Inflammatory macrophage treated with lipopolysaccharide for 4 hours (primary cell): ENCODE data around the gene CIRBP.
"Not testable (repeated sequence)": the region's sequence is repeated elsewhere in the genome, so short reads cannot be mapped to it uniquely, and the experiment has no call there.

Experiments used
- DNase-seq: peaks from one replicate; pipeline ENCODE4 v3.0.0-alpha.2; 2020

CIRBP gene

DNA sequence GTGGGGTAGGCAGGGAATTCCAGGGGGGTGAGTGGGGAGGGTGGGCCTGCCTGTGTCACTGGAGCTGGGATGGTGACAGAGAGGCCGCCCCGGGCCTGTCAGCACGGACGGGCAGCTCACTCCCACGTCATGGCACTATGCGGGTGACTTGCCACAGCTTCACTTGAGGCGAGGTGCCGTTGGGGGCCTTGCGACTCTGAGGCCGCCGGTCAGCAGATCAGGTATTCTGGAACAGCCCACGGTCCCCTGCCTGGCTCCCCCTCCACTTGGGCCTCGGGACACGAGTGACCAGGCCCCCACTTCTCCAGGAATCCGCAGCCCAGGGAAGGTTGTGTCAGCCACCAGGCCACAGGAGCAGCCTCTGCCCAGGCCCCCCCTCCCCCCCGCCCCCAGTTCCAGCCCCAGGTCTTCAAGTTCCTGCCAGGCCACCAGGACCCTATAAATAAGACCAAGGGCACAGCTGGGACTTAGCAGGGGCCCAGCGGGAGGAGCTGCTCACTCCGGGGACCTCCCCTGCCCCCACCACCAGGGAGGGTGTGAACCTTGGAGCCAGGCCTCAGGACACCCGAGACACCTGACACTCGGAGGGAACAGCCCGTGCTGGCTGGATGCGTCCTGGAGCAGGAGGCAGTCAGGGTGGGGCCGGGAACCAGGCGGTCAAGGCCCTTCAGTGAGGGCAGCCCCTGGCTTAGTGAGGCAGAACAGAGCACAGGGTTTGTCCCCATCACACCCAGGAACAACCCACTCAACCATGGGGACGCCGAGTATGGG is 23.5 kb upstream of the CIRBP start:
- DNase-seq: no peak

DNA sequence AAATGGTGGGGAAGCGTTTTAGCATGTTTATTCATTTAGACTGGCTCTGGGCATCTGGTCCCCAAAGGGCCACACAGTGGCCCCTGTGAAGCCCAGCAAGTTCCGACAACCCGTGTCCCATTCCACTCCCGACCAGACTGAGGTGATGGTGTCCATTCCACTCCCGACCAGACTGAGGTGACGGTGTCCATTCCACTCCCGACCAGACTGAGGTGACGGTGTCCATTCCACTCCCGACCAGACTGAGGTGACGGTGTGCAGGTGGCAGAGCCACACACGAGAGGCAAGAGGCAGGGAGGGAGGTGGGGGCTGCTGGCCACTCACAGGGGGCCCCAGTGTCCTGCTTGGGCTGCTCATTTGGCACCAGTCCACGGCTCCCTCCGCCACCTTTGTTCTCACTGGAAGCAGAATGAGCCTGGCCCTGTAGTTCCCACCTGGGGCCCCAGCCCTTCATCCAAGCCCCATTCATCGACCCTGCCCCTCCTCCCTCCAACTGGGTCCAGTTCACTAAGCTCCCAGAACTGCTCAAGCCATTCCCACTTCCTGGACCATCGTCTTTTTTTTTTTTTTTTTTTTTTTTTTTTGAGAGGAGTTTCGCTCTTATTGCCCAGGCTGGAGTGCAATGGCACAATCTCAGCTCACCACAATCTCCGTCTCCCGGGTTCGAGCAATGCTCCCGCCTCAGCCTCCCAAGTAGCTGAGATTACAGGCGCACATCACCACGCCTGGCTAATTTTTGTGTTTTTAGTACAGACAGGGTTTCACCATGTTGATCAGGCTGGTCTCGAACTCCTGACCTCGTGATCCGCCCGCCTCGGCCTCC is 22.7 kb upstream of the CIRBP start:
- DNase-seq: not testable (repeated sequence)

DNA sequence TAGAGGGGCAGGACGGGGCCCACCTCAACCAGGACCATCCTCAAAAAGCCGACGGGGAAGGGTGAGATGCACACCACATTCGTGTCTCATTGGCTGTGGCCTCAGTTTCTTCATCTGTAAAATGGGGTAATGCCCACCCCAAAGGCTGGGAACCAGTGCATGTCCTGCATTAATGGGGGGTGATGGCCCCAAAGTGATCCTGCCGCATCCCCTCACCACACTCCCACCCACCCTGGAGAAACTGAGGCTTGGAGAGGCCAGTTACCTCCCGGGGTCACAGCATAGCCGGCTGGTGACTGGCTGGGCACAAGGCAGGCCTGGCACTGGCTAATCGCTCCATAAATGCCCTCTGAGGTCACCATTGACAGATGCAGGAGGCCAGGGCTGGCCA is 21.4 kb upstream of the CIRBP start:
- no peak for DNase-seq

DNA sequence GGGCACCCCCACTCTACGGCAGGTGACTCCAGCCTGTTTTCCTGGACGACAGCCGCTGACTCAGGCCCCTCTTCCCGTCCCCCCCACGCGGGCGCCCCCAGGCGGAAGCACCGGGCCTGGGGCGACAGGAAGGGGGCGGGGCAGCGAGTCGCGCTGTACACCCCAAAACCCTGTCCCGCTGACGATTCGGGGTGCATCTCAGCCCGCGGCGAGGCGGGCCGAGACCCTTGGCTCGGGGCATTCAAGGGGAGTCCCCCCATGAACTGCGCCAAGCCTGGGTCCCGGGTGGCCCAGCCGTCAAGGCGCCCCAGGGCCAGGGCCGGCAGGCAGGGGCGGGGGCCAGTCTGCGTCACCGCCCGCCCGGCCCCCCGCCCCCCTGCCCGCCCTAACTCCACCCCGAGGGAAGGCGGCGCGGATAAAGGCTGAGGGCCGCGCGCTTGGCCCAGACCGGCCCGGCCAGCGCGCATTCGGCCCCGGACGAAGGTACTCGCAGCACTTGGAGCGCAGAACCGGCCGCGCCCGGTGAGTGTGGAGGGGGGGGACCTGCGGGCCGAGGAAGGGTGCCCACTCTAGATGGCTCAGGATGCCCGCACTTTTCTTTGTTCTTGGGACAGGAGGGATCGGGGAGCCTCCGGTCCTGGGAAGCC is 20.9 kb upstream of the CIRBP start, which contains the start of gene MIDN:
Gene MIDN (plus strand): TSS at position 445 of the 647 bp plus-strand sequence. CDS start 1,714 bp downstream, outside the sequence.
- DNase-seq: peak; percentile 85

DNA sequence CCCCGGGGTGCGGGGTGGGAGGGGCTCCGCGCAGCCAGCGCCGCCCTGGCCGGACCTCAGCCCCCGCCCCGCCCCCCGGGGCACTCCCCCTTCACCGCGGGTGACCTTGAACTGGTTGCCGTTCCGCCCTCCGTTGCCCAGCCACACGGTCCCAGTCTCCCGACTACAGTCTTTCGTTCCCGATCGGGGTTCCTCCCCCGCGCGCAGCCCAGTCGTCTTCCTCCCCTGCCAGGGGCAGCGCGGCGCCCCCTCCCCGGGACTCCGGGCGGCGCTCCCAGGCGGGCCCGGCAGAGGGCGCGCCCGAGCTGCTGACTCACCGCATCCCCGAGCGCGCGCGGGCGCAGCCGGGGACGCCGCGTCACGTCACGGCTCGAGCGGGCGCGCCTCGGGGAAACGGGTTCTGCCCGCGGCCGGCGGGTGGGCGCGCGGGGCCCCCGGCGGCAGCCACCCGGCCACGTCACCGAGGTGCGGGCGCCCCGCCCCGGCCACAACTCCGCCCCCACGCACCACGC is 20.3 kb upstream of the CIRBP start:
- DNase-seq: peak; percentile 72

DNA sequence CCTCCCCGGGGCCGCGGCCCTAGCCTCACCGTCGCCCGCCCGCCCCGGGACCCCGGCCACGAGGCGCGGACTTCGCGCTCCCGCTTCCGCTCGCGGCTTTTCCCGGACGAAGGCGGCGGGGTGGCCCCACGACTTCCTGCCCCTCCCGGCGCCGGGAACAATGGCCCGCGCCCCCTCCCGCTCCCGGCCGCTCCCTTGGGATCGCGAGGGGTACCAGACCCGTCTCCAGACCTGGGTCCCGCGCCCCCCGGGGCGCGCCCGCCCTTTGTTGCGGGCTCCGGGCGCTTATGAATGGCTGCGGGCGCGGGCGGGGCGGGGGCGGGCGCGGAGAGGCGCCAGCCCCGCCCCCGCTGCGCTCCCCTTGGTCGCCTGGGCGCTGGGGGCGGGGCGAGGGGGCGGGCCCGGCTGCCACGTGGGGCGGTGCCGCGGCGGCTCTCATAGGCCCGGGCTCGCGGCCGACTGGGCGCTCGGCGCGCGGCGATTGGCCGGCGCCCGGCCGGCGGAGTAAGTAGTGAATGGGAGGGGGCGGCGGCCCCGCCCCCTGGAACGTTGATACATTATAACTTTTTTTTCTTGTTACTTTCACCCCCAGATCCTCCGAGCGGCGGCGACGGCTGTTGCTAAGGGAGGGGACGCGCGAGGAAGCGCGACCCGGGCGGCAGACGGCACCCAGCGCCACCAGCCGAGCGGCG is 19.7 kb upstream of the CIRBP start:
- DNase-seq: peak; percentile 96

DNA sequence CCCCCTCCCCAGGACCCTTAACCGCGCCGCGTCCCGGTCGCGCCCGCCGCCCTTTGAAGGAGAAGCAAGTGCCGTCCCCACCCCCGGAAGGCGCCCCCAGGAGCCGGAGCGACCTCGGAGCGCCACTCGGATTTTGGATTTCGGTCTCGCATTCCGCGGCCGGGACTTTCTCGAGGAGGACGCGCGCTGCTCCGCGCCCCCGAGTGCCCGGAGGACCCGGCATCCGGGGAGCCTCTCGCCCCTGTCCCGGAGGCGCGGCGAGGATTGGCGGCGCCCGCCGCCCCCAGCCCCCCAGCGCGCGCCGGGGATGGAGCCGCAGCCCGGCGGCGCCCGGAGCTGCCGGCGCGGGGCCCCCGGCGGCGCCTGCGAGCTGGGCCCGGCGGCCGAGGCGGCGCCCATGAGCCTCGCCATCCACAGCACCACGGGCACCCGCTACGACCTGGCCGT is 19.1 kb upstream of the CIRBP start:
- no peak for DNase-seq

DNA sequence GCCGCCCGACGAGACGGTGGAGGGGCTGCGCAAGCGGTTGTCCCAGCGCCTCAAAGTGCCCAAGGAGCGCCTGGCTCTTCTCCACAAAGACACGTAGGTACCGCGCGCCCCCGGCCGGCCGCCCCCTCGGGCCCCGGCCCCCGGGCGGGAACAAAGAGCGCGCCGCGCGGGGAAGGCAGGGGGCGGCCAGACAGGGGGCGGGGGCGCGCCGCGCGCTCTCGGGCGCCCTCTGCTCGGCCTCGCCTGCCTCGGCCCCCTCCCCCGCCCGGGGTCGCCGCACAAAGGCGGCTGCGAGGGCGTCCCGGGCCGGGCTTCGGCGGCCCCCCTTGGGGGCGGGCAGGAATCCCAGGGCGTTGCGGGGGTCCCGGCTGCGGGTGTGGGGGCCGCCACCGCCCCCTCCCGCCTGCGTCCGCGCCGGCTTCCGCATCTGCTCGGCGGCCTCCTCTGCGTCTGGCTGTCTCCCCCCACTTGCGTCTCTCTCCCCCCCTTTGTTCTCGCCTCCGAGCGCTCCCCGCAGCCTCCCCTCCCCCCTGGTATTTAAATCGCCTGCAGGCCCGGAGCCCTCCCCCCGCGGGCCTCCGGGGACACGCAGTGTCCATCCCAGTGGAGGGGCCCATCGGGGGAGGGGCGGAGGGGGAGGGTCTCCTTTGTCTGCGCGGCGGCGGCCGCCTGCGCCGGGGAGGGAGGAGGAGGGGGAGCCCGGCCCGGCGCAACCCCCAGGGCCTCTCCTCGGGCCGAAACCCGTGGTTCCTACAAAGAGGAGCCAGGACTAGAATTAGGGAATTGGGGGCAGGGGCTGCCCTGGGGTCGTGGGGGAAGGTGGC is 18.5 kb upstream of the CIRBP start:
- DNase-seq: no peak

DNA sequence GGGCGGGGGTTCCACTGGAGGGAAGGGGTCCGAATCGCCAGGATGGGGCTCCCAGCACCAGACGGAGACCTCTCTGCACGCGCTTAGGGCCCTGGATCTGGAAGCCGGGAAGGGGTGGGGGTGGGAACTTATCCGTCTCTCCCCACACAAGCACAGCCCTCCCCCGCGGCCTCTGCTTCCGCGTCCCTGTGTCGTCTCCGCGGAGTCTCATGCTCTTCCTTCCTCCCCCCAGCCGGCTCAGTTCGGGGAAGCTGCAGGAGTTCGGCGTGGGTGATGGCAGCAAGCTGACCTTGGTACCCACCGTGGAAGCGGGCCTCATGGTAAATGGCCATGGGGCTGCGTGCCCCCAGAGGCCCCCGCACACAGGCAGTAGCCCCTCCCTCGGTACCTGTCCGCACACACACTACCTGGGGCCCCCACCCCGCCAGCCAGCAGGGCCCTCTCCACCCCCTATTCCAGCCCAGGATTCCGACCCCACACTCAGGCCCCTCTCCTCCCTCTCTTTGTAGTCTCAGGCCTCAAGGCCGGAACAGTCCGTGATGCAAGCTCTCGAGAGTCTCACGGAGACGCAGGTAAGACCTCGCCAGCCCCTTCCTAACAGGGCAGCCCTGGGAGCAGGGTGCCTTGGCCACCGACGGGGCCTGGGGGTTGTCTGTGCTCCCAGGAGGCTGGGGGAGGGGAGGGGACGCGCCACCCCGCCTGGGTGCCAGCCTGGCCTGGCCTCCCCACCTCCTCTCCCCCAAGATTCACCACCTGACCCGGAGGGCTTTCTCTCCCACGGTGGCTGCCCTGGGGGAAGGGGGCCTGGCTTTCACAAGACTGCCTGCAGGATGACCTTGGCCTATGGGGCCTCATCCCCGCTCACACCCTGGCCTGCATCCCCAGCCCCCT is 17.6 kb upstream of the CIRBP start:
- peak; percentile 94 for DNase-seq

DNA sequence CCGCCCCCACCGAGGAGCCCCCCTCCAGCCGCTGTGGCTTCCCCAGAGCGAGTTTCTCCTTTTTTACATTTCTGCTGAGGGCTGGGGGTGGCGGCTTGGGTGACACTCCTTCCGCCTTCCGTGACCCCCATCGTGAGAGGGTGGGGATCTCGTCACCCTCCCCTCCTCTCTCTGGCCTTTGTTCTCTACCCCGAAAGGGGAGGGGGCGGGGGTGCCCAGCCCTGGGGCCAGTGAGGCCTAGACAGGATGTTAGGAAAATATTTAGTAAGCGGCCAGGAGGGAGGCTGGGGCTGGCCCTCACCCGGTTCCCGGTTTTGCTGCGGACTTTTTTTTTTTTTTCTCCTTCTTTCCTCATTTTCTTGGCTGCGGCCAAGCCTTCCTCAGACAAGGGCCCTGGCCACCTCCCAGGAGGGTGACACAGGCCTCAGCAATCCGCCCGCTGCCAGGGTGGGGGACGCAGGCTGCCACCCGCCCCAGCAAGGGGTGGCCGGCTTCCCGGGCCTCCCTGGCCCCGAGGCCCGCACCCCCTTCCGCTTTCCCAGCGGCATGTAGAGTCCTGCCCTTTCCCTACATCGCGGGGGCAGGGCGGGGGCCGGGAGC is 16.8 kb upstream of the CIRBP start:
- peak; percentile 96 for DNase-seq

DNA sequence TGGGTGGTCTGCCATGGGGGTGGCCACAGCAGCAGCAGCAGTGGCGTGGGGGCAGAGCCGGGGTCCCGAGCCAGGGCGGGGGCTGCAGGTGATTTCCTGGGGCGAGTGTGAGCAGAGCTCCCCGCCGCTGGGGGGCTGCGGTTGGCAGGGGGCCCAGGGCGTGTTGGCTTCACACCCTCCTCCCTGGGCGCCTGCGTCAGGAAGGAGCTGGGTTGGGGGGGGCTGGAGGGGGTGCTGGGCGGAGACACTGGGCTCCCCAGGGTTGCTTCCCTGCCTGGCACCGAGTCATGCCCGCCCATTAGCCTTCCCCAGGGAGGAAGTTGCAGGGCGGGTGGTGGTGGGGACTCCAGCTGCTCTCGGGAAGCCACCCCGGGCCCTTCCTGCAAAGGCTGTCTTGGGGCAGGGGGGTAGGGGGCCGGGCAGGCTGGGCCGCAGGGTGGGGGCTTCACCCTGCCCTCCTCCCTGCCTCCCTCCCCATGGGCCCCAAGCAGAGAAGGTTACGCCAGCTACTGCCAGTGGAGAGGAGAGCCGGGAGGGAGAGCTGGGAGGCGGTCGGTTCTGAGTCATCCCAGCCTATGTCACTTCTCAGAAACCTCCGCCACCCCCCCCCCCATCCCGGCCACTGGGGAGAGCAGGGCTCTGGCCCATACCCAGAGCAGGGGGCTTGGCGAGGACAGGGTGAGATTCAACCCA is 16.2 kb upstream of the CIRBP start:
- peak; percentile 95 for DNase-seq

DNA sequence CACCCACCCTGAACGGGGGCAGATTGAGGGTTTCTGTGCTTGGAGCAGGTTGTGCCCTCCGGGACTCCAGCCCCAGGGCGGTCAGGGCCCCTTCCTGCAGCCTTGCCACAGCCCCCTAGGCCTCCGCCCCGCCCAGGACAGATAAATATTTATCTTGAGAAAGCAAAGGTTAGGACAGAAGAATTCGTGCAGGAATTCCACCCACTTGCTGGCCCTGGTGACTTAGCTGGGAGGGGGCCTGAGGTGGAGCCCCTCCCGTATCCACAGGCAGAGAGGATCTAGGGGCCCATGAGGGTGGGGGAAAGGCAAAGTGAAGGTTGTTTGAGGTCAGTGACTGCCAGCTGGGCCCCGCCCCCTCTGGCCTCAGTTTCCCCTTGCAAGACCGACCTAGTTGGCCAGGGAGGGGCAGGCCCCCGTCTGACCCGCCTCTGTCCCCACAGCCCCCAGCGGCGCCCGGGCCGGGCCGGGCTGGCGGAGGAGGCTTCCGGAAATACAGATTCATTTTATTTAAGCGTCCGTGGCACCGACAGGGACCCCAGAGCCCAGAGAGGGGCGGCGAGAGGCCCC is 15.5 kb upstream of the CIRBP start:
- no peak for DNase-seq

DNA sequence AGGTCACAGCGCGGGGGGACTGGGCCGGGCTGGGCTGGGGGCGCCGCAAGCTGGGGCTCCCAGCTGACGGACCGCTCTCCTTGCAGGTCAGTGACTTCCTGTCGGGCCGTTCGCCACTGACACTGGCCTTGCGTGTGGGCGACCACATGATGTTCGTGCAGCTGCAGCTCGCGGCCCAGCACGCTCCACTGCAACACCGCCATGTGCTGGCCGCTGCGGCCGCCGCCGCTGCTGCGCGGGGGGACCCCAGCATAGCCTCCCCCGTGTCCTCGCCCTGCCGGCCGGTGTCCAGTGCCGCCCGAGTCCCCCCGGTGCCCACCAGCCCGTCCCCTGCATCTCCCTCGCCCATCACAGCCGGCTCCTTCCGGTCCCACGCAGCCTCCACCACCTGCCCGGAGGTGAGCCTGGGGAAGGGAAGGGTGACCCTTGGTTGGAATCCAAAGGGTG is 15.0 kb upstream of the CIRBP start:
- DNase-seq: no peak

DNA sequence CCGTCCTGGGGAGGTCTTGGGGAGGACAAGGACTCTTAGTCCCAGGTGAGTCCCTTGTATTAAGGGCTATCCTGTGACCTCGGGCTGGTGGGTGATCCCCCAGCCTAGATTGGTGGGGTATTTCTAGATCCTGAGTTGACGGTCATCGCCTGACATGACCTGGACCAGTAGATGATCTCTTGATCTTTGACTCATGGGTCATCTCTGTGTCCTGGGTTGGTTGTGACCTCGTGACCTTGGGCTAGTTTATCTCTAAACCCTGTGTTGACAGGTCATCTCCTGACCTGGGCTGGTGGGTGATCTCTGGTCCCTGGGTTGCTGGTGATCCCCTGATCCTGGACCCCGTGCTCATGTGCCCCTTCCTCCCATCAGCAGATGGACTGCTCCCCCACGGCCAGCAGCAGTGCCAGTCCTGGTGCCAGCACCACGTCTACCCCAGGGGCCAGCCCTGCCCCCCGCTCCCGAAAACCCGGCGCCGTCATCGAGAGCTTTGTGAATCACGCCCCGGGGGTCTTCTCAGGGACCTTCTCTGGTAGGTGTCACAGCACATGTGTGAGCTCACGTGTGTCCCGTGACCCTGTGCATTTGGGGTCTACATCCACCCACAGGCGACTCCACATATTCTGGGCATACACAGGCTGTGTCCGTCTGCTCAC is 14.5 kb upstream of the CIRBP start:
- DNase-seq: no peak

DNA sequence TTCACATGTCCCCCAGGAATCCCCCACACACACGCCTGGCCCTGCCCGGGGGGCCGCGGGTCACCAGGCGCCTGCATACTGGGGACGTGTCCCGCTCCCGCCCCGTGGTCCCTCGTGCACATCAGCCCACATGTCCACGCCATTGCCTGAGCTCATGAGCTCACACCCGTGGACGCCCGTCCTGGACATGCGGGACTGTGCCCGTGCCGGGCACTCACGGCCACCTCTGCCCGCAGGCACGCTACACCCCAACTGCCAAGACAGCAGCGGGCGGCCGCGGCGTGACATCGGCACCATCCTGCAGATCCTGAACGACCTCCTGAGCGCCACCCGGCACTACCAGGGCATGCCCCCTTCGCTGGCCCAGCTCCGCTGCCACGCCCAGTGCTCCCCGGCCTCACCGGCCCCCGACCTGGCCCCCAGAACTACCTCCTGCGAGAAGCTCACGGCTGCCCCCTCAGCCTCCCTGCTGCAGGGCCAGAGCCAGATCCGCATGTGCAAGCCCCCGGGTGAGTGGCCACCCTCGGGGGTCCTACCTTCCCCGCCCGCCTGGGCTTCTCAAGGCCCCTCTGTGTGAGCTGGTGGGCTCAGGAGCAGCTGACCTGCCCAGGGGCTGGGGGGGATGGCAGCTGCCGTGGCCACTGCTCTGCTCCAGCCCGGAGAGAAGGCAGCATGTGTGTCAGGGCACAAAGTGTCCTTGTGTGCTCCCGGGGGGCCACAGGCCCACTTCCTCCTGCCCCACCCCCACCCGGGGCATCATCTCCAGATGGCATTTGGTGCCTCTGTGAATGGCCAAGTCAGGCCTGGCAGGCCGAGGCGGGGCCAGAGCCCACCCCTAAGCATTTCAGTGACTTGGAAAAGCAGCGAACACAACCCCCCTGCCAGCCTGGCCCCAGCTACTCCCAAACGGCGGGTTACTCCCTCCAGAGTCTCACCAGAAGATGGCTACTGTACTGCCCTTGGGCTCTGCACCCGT is 13.7 kb upstream of the CIRBP start:
- no peak for DNase-seq

DNA sequence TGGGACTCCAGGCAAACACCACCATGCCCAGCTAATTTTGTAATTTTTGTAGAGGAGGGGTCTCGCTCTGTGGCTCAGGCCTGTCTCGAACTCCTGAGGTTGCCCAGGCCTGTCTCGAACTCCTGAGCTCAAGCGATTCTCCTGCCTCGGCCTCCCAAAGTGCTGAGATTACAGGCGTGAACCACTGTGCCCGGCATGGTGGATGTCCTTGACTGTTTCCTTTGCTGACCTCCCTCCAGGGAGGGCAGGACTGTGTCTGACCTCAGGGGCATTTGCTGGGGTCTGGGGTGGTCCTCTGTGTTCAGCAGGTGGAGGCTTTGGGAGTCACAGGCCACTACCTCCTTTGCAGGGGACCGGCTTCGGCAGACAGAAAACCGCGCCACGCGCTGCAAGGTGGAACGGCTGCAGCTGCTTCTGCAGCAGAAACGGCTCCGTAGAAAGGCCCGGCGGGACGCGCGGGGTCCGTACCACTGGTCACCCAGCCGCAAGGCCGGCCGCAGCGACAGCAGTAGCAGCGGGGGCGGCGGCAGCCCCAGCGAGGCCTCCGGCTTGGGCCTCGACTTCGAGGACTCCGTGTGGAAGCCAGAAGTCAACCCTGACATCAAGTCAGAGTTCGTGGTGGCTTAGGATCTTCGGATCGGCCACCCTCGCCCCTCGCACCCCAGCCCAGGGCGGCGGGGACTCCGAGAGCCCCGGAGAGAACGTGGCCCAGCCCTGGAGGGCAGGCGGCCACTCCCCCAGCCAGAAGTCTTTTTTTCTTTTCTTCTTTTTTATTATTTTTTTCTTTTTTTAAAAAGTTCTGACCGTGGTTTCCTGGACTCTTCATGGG is 12.3 kb upstream of the CIRBP start:
- DNase-seq: no peak
